Gastroesophageal sphincter (tissue), 4 donors: ENCODE results near the gene LCP1. TPM values are rescaled to one million over a fixed set of nuclear protein-coding genes. Genes with fewer than 3 reads are reported as not detected.
A peak's percentile ranks its signal among the peaks of the same experiment; 100 is the strongest.

Source experiments
- ATAC-seq: fragments of 150-250 bp; one replicate; pipeline ENCODE4 v1.9.1; 2016; ENCODE audit warnings: mild to moderate bottlenecking, moderate library complexity
- H3K27ac ChIP-seq, 4 donors: fragments of 200-600 bp; sonication (generic) in 3 of 4; 1 replicate in 3 of 4; 2 replicates in 1 of 4; pipeline ENCODE4 v1.5.1; 2016 to 2019
- H3K27me3 ChIP-seq: fragments of 200-600 bp; sonication (generic); one replicate; pipeline ENCODE4 v1.5.1; 2019
- H3K36me3 ChIP-seq, 2 donors: fragments of 200-600 bp; sonication (generic); one replicate each; pipeline ENCODE4 v1.5.1; 2019; ENCODE audit warnings: control low read depth in 1 of 2
- H3K4me1 ChIP-seq, 3 donors: fragments of 200-600 bp; sonication (generic); 1 replicate in 2 of 3; 2 replicates in 1 of 3; pipeline ENCODE4 v1.5.1; 2016 to 2019; ENCODE audit warnings: control low read depth in 2 of 3
- H3K4me3 ChIP-seq, 2 donors: fragments of 200-600 bp; sonication (generic); one replicate each; pipeline ENCODE4 v1.5.1; 2019; ENCODE audit warnings: mild to moderate bottlenecking in 1 of 2, moderate library complexity in 1 of 2
- H3K9me3 ChIP-seq, 3 donors: fragments of 200-600 bp; sonication (generic); one replicate each; pipeline ENCODE4 v1.5.1; 2017 to 2019; ENCODE audit warnings: control low read depth in 2 of 3
- EP300 ChIP-seq: sonication (generic); formaldehyde crosslinking; IDR thresholded peaks from one replicate; pipeline ENCODE4 v1.6.1; 2017; ENCODE audit warnings: antibody characterized with exemption, mild to moderate bottlenecking
- POLR2A ChIP-seq, 2 donors: fragments of 450-650 bp; IDR thresholded peaks; one replicate each; pipeline ENCODE4 v1.6.1; 2017; ENCODE audit warnings: antibody characterized with exemption in 2 of 2, mild to moderate bottlenecking in 2 of 2, moderate library complexity in 1 of 2
- POLR2AphosphoS5 ChIP-seq: sonication (generic); formaldehyde crosslinking; IDR thresholded peaks from one replicate; pipeline ENCODE4 v1.6.1; 2017; ENCODE audit warnings: antibody characterized with exemption
- WGBS, 2 donors: methylation state at CpG; one replicate each; pipeline ENCODE4 v1.1.5; 2018; ENCODE audit warnings: low coverage in 1 of 2; 5-methylcytosine and 5-hydroxymethylcytosine counted together
- total RNA-seq, 4 donors: library from RNA; depleted of rRNA; stranded (reverse); fragments of >200 nt; gene quantifications; one replicate each; pipeline ENCODE4 v1.1.0, GENCODE V29; 2016
- TF ChIP-seq, protein P1 (sequence below), 4 experiments: fragments of 200-600 bp in 2 of 4; fragments of 450-650 bp in 2 of 4; sonication (generic) in 1 of 4; IDR thresholded peaks; one replicate each; pipeline ENCODE4 v1.5.1; 2017 to 2019; ENCODE audit warnings: antibody characterized with exemption in 4 of 4, mild to moderate bottlenecking in 2 of 4, moderate library complexity in 2 of 4

The LCP1 gene
- total RNA-seq, 4 donors from 2014 or later = 9.0 to 48.9 (median 27.8) TPM

DNA sequence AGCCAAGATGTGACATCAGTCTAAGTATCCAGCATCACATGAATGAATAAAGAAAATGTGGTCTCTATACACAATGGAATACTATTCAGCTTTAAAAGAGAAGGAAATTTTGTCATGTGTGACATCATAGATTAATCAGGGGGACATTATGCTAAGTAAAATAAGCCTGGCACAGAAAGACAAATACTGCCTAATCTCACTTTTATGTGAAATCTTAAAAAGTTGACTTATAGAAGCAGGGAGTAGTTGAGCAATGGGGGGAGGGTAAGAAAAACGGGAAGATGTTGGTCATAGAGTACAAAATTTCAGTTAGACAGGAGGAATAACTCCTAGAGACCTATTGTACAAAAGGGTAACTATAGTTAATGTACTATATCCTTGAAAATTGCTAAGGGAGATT lies 10.4 kb upstream of the LCP1 start:
- H3K4me1 ChIP-seq = no peaks in the 10 kb centered on the region
- no peaks in the 10 kb centered on the region for H3K9me3 ChIP-seq
- H3K36me3 ChIP-seq = no peaks in the 10 kb centered on the region
- H3K27ac ChIP-seq = no peak overlapping the region
- no peak for ATAC-seq
- no peaks in the 10 kb centered on the region for H3K27me3 ChIP-seq
- TF ChIP-seq POLR2A (IDR thresholded peaks at IDR 0.05) (no peak), EP300 (no peak), POLR2AphosphoS5 (no peak)
- TF ChIP-seq, protein P1, sequence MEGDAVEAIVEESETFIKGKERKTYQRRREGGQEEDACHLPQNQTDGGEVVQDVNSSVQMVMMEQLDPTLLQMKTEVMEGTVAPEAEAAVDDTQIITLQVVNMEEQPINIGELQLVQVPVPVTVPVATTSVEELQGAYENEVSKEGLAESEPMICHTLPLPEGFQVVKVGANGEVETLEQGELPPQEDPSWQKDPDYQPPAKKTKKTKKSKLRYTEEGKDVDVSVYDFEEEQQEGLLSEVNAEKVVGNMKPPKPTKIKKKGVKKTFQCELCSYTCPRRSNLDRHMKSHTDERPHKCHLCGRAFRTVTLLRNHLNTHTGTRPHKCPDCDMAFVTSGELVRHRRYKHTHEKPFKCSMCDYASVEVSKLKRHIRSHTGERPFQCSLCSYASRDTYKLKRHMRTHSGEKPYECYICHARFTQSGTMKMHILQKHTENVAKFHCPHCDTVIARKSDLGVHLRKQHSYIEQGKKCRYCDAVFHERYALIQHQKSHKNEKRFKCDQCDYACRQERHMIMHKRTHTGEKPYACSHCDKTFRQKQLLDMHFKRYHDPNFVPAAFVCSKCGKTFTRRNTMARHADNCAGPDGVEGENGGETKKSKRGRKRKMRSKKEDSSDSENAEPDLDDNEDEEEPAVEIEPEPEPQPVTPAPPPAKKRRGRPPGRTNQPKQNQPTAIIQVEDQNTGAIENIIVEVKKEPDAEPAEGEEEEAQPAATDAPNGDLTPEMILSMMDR (IDR thresholded peaks at IDR 0.05) = no peak
- WGBS, 2 donors = 22 to 92% methylated on average over 1 of the region's 1 CpG
- no peak overlapping the region for H3K4me3 ChIP-seq

DNA sequence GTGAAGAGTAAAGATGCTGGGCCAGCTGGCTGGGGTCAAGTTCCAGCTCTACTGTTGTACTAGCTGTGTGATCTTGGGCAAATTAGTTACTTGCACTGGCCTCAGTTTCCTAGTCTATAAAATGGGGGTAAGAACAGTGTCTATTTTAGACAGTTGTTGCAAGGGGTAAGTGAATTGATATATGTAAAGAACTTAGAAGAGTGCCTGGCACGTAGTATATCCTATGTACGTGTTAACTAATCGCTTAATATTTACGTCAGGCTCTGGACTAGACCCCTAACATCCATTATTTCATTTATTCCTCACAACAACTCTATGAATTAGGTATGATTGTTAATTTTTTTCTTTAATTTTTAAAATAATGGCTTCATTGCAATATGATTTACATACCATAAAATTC lies 3.7 kb upstream of the LCP1 start:
- Histone ChIP-seq H3K4me1 (no peaks in the 10 kb centered on the region), H3K4me3 (no peak overlapping the region), H3K36me3 (no peaks in the 10 kb centered on the region), H3K27ac (no peak overlapping the region), H3K9me3 (no peaks in the 10 kb centered on the region), H3K27me3 (no peaks in the 10 kb centered on the region)
- 87 to 89% methylated on average over 4 of the region's 4 CpGs for WGBS, 2 donors
- TF ChIP-seq EP300 (no peak), POLR2A (IDR thresholded peaks at IDR 0.05) (no peak), POLR2AphosphoS5 (no peak)
- TF ChIP-seq, protein P1 (IDR thresholded peaks at IDR 0.05) = no peak
- no peak for ATAC-seq

DNA sequence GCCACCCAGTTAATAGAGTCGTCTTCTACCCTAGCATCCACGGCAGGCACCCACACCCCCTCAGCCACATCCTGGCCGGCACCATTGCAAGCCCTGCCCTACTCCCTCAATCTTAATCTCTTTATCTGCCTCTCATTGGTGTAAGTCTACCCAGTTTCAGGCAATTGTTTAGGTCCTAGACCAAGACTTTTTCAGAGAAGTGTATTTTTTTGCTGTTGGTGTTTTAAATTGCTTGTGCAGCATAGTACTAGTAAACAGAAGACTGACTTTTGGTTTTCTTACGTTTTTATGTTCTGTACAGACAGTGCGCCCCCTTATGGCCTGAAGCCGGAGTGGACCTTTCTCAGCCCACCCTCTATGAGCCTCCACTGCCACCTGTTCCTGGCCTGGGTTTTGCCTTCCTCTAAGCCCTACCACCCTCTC lies 2.3 kb upstream of the LCP1 start:
- WGBS, 2 donors = 31 to 50% methylated on average over 6 of the region's 6 CpGs
- Histone ChIP-seq H3K4me3 (no peak overlapping the region), H3K9me3 (no peaks in the 10 kb centered on the region), H3K27ac (no peak overlapping the region), H3K27me3 (no peaks in the 10 kb centered on the region), H3K36me3 (no peaks in the 10 kb centered on the region), H3K4me1 (no peaks in the 10 kb centered on the region)
- TF ChIP-seq, protein P1 (IDR thresholded peaks at IDR 0.05) = peak in 2 of 4 experiments; percentile 13 to 27
- no peak for TF ChIP-seq EP300
- no peak for ATAC-seq

DNA sequence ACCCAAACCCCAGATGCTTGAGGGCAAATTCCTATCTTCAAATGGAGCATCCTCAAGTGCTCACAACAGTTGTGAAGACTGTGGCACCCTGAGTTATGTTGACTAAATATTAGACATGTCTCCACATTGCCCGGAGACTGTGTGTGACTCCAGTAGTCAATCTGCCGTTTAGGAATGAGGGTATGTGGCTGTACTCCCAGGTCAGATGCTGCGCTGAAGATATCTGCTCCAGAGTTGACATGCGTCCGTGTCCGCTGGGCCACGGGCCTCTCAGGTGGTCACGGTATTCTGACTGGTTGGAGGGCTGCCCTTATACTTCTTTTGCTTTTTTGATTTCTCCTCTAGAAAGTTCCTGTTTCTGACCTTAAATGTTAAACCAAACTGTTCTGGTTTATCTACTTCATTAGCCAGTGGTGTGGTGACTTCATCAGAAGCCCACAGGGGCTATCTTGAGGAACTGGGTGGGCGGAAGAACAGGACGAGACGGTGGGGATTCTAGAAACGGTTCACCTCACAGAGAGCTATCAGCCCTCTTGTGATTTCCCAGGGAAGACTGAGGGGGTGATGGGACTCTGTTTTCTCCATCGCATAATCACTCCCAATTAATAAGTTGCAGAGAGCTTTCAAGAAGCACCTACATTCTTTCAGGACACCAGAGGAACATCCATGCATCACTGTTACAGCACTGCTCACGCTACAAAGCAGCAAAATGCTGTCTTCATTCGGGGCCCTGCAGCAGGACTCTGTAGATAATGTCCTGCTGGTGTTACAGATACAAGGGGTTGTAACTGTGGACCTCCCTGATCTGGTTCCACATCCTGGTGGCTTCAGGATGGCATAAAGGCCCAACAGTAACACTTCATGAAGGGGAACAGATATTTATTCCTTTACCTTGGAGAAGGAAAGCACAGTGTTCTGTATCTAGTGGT lies 1.3 kb upstream of the LCP1 start:
- Histone ChIP-seq H3K36me3 (no peaks in the 10 kb centered on the region), H3K27ac (no peak overlapping the region), H3K4me1 (no peaks in the 10 kb centered on the region), H3K4me3 (no peak overlapping the region), H3K9me3 (no peaks in the 10 kb centered on the region), H3K27me3 (no peaks in the 10 kb centered on the region)
- ATAC-seq = no peak
- TF ChIP-seq, protein P1 (IDR thresholded peaks at IDR 0.05) = no peak
- TF ChIP-seq POLR2A (IDR thresholded peaks at IDR 0.05) (no peak), EP300 (no peak), POLR2AphosphoS5 (no peak)
- WGBS, 2 donors = 88 to 94% methylated on average over 5 to 6 of the region's 15 CpGs

DNA sequence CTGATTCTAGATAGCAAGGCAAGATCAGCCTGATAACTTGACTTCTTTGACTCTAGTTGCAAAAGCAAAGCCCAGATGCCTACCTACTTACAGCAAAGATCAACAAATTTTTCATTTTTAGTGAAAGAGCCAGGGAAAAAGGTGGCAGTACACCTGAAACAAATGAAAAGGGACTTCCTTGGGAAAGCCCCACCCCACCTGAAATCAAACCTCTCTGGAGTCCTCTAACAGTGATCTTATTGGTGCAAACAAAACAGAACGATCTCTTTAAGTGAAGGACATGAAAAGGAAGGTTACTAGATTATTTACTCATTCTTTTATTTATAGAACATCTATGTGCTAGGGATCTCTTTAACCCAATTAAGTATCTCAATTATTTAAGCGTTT lies 507 bp upstream of the LCP1 start:
- Histone ChIP-seq H3K27ac (no peak overlapping the region), H3K4me1 (no peaks in the 10 kb centered on the region), H3K9me3 (no peaks in the 10 kb centered on the region), H3K36me3 (no peaks in the 10 kb centered on the region), H3K4me3 (no peak overlapping the region), H3K27me3 (no peaks in the 10 kb centered on the region)
- TF ChIP-seq POLR2A (IDR thresholded peaks at IDR 0.05) = no peak
- no peak for TF ChIP-seq EP300
- no peak for TF ChIP-seq POLR2AphosphoS5
- TF ChIP-seq, protein P1 (IDR thresholded peaks at IDR 0.05) = no peak
- WGBS, 2 donors = 70 to 86% methylated on average over 2 of the region's 2 CpGs
- ATAC-seq = no peak
